ENCODE results near the gene CYSRT1.

GRCh38 chr9:137183980-137184595, 40.9 kb upstream of the CYSRT1 start:
- TF ChIP-seq GATA3 (IDR thresholded peaks at IDR 0.05; ENCODE audit: low read depth, low read length) (no peak), GATA2 (IDR thresholded peaks at IDR 0.05; ENCODE audit: low read depth, low read length) (no peak)

Measured in SH-SY5Y (cell line).